SU-DHL-6 (cell line): Measurements from ENCODE around the gene POLN.

Source experiments
- H2AFZ ChIP-seq: fragments of 200-600 bp; sonication (generic); 2 replicates; pipeline ENCODE4 v1.6.1; 2014; ENCODE audit warnings: low read depth, mild to moderate bottlenecking, moderate library complexity, mixed read lengths, antibody characterized with exemption, low read length; ENCODE audit not compliant: severe bottlenecking
- H3F3A ChIP-seq: fragments of 200-600 bp; shearing (Covaris generic); 2 replicates; pipeline ENCODE4 v1.6.0; 2016; ENCODE audit warnings: antibody characterized with exemption, mild to moderate bottlenecking; ENCODE audit not compliant: insufficient read depth
- H3K27ac ChIP-seq: fragments of 200-600 bp; sonication (generic); 2 replicates; pipeline ENCODE4 v1.5.1; 2016; ENCODE audit warnings: low read depth, mild to moderate bottlenecking, low read length, moderate library complexity, mixed read lengths
- H3K27me3 ChIP-seq: fragments of 200-600 bp; sonication (generic), shearing (Covaris generic); 2 replicates; pipeline ENCODE4 v1.6.0; 2014; ENCODE audit warnings: mild to moderate bottlenecking, low read length
- H3K36me3 ChIP-seq: fragments of 200-600 bp; sonication (generic); 2 replicates; pipeline ENCODE4 v1.6.1; 2014; ENCODE audit warnings: mild to moderate bottlenecking, low read length, mixed read lengths
- H3K4me2 ChIP-seq: fragments of 300-600, 200-600 bp; shearing (Covaris generic), sonication (generic); 2 replicates; pipeline ENCODE4 v1.6.0; 2014; ENCODE audit warnings: low read length, low read depth, mild to moderate bottlenecking; ENCODE audit not compliant: poor library complexity, severe bottlenecking
- H3K4me3 ChIP-seq: fragments of 200-600 bp; sonication (generic); 2 replicates; pipeline ENCODE4 v1.5.1; 2014; ENCODE audit warnings: antibody characterized with exemption, low read length, mild to moderate bottlenecking, mixed read lengths; ENCODE audit not compliant: insufficient read depth, poor library complexity, severe bottlenecking
- H3K79me2 ChIP-seq: fragments of 200-600 bp; sonication (generic); 2 replicates; pipeline ENCODE4 v1.6.1; 2014; ENCODE audit warnings: mild to moderate bottlenecking, low read length, moderate library complexity; ENCODE audit not compliant: insufficient read depth
- H3K9ac ChIP-seq: fragments of 200-600 bp; sonication (generic); 2 replicates; pipeline ENCODE4 v1.7.0; 2014; ENCODE audit warnings: mild to moderate bottlenecking, low read length
- H3K9me2 ChIP-seq: fragments of 200-600 bp; sonication (generic); replicated peaks from 2 replicates; pipeline ENCODE4 v1.6.1; 2014; ENCODE audit warnings: low read length; ENCODE audit not compliant: insufficient read depth
- H3K9me3 ChIP-seq: fragments of 200-600 bp; sonication (generic); 2 replicates; pipeline ENCODE4 v1.6.1; 2014; ENCODE audit warnings: low read length, mixed read lengths; ENCODE audit not compliant: insufficient read depth
- H4K20me1 ChIP-seq: fragments of 200-600 bp; sonication (generic); 2 replicates; pipeline ENCODE4 v1.6.1; 2014; ENCODE audit warnings: low read depth, mild to moderate bottlenecking, antibody characterized with exemption, low read length, moderate library complexity, mixed read lengths
- EZH2phosphoT487 ChIP-seq: fragments of 200-600 bp; sonication (generic), shearing (Covaris generic); conservative IDR thresholded peaks from 2 replicates; pipeline ENCODE4 v1.6.1; 2018; ENCODE audit warnings: mild to moderate bottlenecking, antibody characterized with exemption, low read length, moderate library complexity, mixed read lengths
- TF ChIP-seq, protein P1 (sequence below): fragments of 200-600 bp; sonication (generic); IDR thresholded peaks from one replicate; pipeline ENCODE4 v1.5.1; 2017; ENCODE audit warnings: antibody characterized with exemption, mild to moderate bottlenecking, low read length, moderate library complexity; ENCODE audit not compliant: insufficient read depth, poor library complexity, severe bottlenecking

Gene POLN

GRCh38 chr4:2261110-2261852 lies 19.4 kb upstream of the POLN start:
- Histone ChIP-seq H3K9me2 (no peaks in the 10 kb centered on the region), H3K27ac (no peak overlapping the region), H3K9me3 (no peaks in the 10 kb centered on the region), H4K20me1 (no peaks in the 10 kb centered on the region), H2AFZ (peak overlapping the region; percentile 71), H3F3A (no peaks in the 10 kb centered on the region), H3K4me3 (peak overlapping the region; percentile 69), H3K4me2 (peak overlapping the region; percentile 79), H3K36me3 (no peaks in the 10 kb centered on the region), H3K79me2 (no peaks in the 10 kb centered on the region), H3K27me3 (no peaks in the 10 kb centered on the region), H3K9ac (peak overlapping the region; percentile 58)
- TF ChIP-seq EZH2phosphoT487: no peak
- TF ChIP-seq, protein P1, sequence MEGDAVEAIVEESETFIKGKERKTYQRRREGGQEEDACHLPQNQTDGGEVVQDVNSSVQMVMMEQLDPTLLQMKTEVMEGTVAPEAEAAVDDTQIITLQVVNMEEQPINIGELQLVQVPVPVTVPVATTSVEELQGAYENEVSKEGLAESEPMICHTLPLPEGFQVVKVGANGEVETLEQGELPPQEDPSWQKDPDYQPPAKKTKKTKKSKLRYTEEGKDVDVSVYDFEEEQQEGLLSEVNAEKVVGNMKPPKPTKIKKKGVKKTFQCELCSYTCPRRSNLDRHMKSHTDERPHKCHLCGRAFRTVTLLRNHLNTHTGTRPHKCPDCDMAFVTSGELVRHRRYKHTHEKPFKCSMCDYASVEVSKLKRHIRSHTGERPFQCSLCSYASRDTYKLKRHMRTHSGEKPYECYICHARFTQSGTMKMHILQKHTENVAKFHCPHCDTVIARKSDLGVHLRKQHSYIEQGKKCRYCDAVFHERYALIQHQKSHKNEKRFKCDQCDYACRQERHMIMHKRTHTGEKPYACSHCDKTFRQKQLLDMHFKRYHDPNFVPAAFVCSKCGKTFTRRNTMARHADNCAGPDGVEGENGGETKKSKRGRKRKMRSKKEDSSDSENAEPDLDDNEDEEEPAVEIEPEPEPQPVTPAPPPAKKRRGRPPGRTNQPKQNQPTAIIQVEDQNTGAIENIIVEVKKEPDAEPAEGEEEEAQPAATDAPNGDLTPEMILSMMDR: no peak

DNA sequence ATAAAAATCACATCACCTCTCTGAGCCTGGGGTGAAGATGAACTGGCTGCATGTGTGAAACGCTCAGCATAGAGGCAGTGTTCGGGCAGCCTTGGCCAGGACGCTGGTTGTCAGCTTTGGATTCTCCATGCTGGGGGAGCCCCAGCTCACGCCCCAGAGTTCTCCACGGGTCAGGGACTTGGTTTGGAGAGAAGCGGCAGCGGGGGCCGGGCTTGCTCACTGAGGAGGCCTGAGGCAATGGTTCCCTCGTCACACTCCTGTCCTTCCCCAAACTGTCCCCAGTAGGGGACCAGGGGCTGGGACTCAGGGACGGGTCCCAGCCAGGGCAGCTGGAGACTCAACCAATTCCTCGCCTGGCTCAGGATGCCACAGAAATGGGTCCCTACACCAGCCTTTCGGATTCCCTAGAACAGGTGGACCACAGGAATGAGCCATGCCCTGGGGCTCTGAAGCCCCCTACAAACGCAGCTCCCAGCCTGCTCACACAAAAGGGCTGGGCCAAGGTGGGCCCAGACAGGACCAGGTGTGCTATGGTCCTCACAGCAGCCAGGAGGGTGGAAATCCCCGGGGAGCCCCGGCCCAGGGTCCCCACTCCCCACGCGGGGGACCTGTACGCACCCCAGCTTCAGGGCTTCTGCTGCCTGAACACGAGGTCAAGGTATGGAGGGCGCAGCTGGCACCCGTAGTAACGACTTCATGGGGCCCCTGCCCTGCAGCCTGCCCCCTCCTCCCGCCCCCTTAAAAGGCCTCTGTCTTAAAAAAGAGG lies 18.6 kb upstream of the POLN start:
- H4K20me1 ChIP-seq: no peaks in the 10 kb centered on the region
- TF ChIP-seq, protein P1: no peak
- no peak overlapping the region for H2AFZ ChIP-seq
- H3K4me3 ChIP-seq: peak overlapping the region; percentile 69
- H3K36me3 ChIP-seq: no peaks in the 10 kb centered on the region
- no peaks in the 10 kb centered on the region for H3F3A ChIP-seq
- H3K79me2 ChIP-seq: no peaks in the 10 kb centered on the region
- H3K9me2 ChIP-seq: no peaks in the 10 kb centered on the region
- H3K27ac ChIP-seq: no peak overlapping the region
- no peaks in the 10 kb centered on the region for H3K27me3 ChIP-seq
- no peaks in the 10 kb centered on the region for H3K9me3 ChIP-seq
- H3K4me2 ChIP-seq: peak overlapping the region; percentile 79
- peak overlapping the region; percentile 58; the same call in 1 of the 2 replicates for H3K9ac ChIP-seq

- Histone ChIP-seq H3K9me2 (no peaks in the 10 kb centered on the region), H3K9me3 (no peaks in the 10 kb centered on the region), H3F3A (no peaks in the 10 kb centered on the region), H2AFZ (no peak overlapping the region), H3K36me3 (no peaks in the 10 kb centered on the region), H3K79me2 (no peaks in the 10 kb centered on the region), H3K27ac (no peak overlapping the region), H3K27me3 (no peaks in the 10 kb centered on the region), H3K4me3 (no peak overlapping the region), H3K9ac (no peak overlapping the region), H4K20me1 (no peaks in the 10 kb centered on the region), H3K4me2 (no peak overlapping the region)
- TF ChIP-seq EZH2phosphoT487: no peak
- TF ChIP-seq, protein P1: no peak
Observed at GRCh38 chr4:2259541-2260343, 17.8 kb upstream of the POLN start.
